BJ (cell line): Measurements from ENCODE around the gene PTGES3. TPM values are rescaled to one million over a fixed set of nuclear protein-coding genes. Genes with fewer than 3 reads are reported as not detected.

Source experiments
- CTCF ChIA-PET: fragments of 350-600 bp; formaldehyde crosslinking; extraction: SDS; loops from one replicate; lab custom pipeline; 2021; ENCODE audit warnings: antibody characterized with exemption, inconsistent platforms; lab: Yijun Ruan, JAX
- POLR2A ChIA-PET: fragments of 300-600 bp; sonication (Branson Sonifier 250); formaldehyde crosslinking; extraction: SDS; loops from one replicate; lab custom pipeline; 2021; ENCODE audit warnings: antibody characterized with exemption; lab: Charles Lee
- DNase-seq: peaks from one replicate; pipeline ENCODE4 v3.0.0-alpha.2; 2011; ENCODE audit warnings: low read depth
- H3K27me3 ChIP-seq: 2 replicates; pipeline ENCODE4 v1.6.0; 2011; ENCODE audit warnings: low read length; ENCODE audit not compliant: control insufficient read depth, insufficient read depth
- H3K36me3 ChIP-seq: 2 replicates; pipeline ENCODE4 v1.5.1; 2011; ENCODE audit warnings: low read length; ENCODE audit not compliant: control insufficient read depth, insufficient read depth
- H3K4me3 ChIP-seq: 2 replicates; pipeline ENCODE4 v1.5.1; 2011; ENCODE audit warnings: low read depth, mild to moderate bottlenecking, control low read depth, low read length
- polyA plus RNA-seq: library from polyadenylated mRNA; depleted of rRNA; stranded (reverse); fragments of >200 nt; gene quantifications from 2 replicates; pipeline ENCODE4 v1.2.3, GENCODE V29; 2011
- TF ChIP-seq, protein P1 (sequence below): IDR thresholded peaks from 2 replicates; pipeline ENCODE4 v1.5.1; 2011; ENCODE audit warnings: low read depth, mild to moderate bottlenecking, control low read depth, inconsistent platforms, low read length, moderate library complexity; ENCODE audit not compliant: insufficient read depth

PTGES3 gene
- polyA plus RNA-seq, 1 experiment = 24.7 TPM

DNA sequence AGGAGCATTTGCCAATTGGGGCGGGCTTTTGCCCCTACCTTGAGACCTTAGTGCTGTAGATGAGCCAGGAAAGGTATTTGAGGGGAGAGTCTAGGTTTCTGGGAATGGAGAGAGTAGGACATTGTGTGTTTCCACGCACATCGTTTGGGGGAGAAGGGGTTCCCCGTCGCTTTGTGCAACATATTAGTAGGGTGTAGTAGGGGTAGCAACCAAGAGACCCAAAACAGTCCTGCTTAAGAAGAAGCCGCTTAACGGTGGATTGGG, 694 bp upstream of the PTGES3 start:
- TF ChIP-seq, protein P1, sequence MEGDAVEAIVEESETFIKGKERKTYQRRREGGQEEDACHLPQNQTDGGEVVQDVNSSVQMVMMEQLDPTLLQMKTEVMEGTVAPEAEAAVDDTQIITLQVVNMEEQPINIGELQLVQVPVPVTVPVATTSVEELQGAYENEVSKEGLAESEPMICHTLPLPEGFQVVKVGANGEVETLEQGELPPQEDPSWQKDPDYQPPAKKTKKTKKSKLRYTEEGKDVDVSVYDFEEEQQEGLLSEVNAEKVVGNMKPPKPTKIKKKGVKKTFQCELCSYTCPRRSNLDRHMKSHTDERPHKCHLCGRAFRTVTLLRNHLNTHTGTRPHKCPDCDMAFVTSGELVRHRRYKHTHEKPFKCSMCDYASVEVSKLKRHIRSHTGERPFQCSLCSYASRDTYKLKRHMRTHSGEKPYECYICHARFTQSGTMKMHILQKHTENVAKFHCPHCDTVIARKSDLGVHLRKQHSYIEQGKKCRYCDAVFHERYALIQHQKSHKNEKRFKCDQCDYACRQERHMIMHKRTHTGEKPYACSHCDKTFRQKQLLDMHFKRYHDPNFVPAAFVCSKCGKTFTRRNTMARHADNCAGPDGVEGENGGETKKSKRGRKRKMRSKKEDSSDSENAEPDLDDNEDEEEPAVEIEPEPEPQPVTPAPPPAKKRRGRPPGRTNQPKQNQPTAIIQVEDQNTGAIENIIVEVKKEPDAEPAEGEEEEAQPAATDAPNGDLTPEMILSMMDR = no peak
- Histone ChIP-seq H3K27me3 (no peaks in the 10 kb centered on the region), H3K4me3 (peak overlapping the region; percentile 59), H3K36me3 (no peaks in the 10 kb centered on the region; the same call in 1 of the 2 replicates)
- POLR2A ChIA-PET = no interaction called here
- CTCF ChIA-PET = interaction anchor here (0.6 to 1.5 kb wide), 4 partner anchors 11 to 52 kb away, joined by 3 to 4 read pairs (median 3); no protein-coding TSS in a partner anchor
- DNase-seq = no peak

DNA sequence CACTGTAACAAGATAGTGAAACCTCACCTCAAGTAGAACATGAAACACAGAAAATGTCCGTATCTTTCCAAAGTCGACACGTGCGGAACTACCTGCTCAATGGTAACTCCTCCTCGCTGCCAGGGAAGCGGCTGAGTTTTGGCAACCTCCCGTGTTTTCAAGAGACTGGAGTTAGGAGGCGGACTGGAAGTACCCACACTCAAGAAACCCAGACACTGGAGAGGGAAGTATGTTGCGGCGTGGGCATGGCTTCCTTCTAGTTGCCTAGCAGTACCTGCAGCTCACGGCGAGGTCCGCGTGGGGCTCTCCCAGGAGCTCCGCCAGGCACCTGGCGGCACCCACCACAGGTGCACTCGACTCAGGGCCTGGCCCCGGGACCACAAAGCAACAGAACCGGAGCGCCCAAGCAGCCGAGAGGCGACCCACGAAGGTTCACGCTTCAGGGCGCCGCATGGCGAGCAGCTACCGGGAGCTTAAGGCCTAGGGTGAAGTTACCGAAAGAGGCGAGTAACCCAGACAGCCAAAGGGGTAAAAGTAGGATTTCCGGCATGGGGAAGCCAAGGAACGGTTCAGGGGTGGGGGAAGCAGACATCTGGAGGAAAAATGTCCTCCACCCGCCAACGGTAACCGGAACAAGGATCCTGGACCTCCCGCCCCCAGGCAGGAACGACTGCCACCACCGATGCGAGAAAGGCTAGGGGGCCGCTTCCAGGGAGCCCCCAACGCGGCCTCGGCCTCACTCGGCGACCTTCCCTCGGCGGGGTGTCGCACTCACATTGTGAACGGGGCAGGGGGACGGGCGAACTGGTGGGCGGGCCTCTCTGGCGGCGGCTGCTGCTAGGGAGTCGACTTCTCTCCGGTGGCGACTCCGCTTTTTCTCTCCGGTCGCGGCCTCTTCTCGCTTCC, 608 bp downstream of the PTGES3 start:
- Histone ChIP-seq H3K4me3 (peak overlapping the region; percentile 73), H3K36me3 (no peaks in the 10 kb centered on the region; the same call in 1 of the 2 replicates), H3K27me3 (no peaks in the 10 kb centered on the region)
- no peak for DNase-seq
- ChIA-PET POLR2A (interaction anchor here (0.6 to 1.0 kb wide), 2 partner anchors 32 to 38 kb away, joined by 3 to 18 read pairs (median 3); partner anchors contain the start of gene NACA), CTCF (interaction anchor here (0.9 kb wide), 1 partner anchor 52 kb away, joined by 3 read pairs; no protein-coding TSS in a partner anchor)
- TF ChIP-seq, protein P1 = no peak

DNA sequence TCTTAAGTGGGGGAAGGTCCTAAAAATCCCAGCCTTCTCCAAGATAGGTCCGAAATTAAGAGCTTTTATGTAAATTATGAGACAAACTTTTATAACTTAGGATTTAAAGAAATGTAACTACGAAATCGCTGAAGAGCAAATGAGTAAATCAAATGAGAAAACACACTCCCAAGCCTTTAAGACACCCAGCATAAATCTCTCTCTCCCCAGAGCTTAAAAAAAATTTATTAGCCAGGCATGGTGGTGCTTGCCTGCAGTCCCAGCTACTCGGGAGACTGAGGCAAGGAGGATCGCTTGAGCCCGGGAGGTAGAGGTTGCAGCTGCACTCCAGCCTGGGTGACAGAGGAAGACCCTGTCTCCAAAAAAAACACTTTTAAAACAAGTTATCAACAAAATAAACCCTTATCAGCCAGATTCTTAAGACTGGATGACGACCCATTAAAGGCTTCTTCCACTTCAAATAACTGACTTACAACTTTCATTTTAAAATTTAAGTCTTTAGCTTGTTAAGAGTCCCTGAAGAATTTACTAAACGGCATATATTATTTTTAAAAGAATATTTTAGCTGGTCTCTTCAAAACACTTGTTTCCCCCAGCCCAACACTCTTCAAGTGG, 3.2 kb downstream of the PTGES3 start:
- Histone ChIP-seq H3K27me3 (no peaks in the 10 kb centered on the region), H3K36me3 (no peaks in the 10 kb centered on the region; the same call in 1 of the 2 replicates), H3K4me3 (peak overlapping the region; percentile 7)
- ChIA-PET CTCF (interaction anchor here (0.9 to 1.6 kb wide), 3 partner anchors 13 to 56 kb away, joined by 3 to 4 read pairs (median 3); no protein-coding TSS in a partner anchor), POLR2A (interaction anchor here (1.1 kb wide), 1 partner anchor 40 kb away, joined by 3 read pairs; the partner anchor contains the start of gene NACA)
- TF ChIP-seq, protein P1 = no peak
- DNase-seq = no peak

DNA sequence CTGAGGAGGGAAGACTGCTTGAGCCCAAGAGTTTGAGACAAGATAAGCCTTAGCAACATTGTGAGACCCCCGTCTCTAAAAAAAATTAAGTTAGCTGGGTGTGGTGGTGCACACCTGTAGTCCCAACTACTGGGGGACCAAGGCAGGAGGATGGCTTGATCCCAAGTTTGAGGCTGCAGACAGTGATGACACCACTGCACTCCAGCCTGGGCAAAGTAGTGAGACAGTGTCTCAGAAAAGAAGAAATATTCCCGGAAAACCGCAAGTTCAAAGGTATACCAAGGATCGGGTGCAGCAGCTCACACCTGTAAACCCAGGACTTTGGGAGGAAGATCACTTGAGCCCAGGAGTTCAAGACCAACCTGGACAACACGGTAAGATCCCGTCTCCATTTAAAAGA, 5.8 kb downstream of the PTGES3 start:
- TF ChIP-seq, protein P1 = no peak
- Histone ChIP-seq H3K36me3 (no peaks in the 10 kb centered on the region; the same call in 1 of the 2 replicates), H3K4me3 (no peak overlapping the region), H3K27me3 (no peaks in the 10 kb centered on the region)
- POLR2A ChIA-PET = no interaction called here
- DNase-seq = no peak
- CTCF ChIA-PET = interaction anchor here (0.6 kb wide), 1 partner anchor 40 kb away, joined by 3 read pairs; no protein-coding TSS in a partner anchor
